ENCODE data around the gene PTCHD1. TPM values are rescaled to one million over a fixed set of nuclear protein-coding genes. Genes with fewer than 3 reads are reported as not detected.

The PTCHD1 gene
- total and polyA plus RNA-seq, 9 of the 15 experiments (the other 6 are each of a cell fraction or from before 2014, with no cell fraction given): not detected

DNA sequence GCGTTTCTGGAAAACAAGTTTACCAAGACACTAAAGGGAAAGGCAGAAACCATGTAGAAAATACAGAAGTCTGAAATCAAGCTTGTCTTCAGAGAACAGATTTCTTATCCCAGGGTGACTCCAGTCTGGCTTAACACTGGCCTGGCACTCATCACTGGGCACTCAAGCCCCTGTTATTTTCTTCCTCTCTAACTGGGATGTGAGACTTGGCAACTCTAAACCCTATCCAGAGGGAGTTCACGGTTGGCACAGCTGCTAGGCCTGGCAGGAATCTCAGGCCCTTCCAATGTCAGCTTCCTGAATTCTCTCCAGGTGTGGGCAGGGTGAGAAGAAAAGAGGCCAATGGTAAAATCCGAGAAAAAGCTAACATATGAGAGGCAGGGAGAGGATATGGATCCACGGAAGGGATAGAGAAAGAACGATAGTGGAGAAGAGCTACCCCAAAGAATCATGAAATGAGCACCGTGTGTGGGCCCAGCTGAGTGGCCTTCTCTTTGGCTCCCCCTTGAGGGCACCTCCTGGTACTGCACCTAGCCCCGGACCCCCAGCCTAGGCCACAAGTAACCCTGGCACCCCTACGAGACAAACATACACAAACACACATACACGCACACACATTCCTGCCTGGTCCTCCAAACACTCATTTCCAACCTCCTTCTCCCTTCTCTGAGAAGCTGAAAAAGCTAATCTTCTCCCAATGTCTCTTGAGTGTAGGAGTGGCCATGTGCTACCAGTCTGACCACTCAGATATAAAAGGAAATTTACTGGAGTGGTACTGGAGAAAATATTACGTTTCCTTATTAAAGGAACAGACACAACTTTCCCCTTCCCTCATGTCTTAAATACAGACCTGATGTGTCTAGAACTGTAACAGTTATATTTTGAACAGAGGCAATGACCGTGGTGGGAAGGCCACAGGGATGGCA is 16.6 kb upstream of the PTCHD1 start:
- peak; percentile 42 for FAIRE-seq
- WGBS (ENCODE audit: insufficient coverage, low coverage, missing lambda C conversion rate): under 1% methylated on average over 10 of the region's 11 CpGs
- POLR2A ChIA-PET: interaction anchor here (0.5 to 0.6 kb wide), 2 partner anchors 384 to 539 kb away, joined by 3 read pairs; no protein-coding TSS in a partner anchor
- ATAC-seq: peak; percentile 93
- intact Hi-C loops (cut with micrococcal nuclease) (loop anchor here (10.0 kb wide), 1 partner anchor 1333 kb away; no protein-coding TSS in a partner anchor), in situ Hi-C loops (cut with MboI) (no loop called here)
- Histone ChIP-seq H3K9me3 (replicated peaks; ENCODE audit: control insufficient read depth, insufficient read depth, low read depth, low read length) (no peaks in the 10 kb centered on the region), H3K9ac (ENCODE audit: insufficient read depth in 1 of 2, low read depth in 2 of 2, low read length in 2 of 2) (no peak overlapping the region), H3K4me3 (no peak overlapping the region), H3K4me1 (replicated peaks in 1 of 2; ENCODE audit: control insufficient read depth in 2 of 2, insufficient read depth in 2 of 2, low read length in 2 of 2) (no peaks in the 10 kb centered on the region), H4K20me1 (replicated peaks; ENCODE audit: control insufficient read depth, insufficient read depth, low read length) (no peaks in the 10 kb centered on the region), H3K36me3 (ENCODE audit: control insufficient read depth, insufficient read depth, low read length) (no peaks in the 10 kb centered on the region), H3K9me1 (ENCODE audit: control insufficient read depth, insufficient read depth, low read length) (no peaks in the 10 kb centered on the region), H3K4me2 (ENCODE audit: insufficient read depth, low read length) (no peak overlapping the region), H3K27me3 (ENCODE audit: control insufficient read depth in 2 of 2, insufficient read depth in 2 of 2, low read length in 2 of 2) (no peaks in the 10 kb centered on the region), H3K27ac (ENCODE audit: extremely low read depth, low read depth, low read length) (no peak overlapping the region), H3K79me2 (ENCODE audit: control insufficient read depth, insufficient read depth, low read length) (no peaks in the 10 kb centered on the region), H2AFZ (ENCODE audit: low read depth, low read length) (no peak overlapping the region)
- CTCF ChIA-PET (ENCODE audit: low intra/inter-chr PET ratio): interaction anchor here (1.0 kb wide), 1 partner anchor 310 kb away, joined by 3 read pairs; no protein-coding TSS in a partner anchor
- no TSS peak for BruUV-seq (replicated peaks)
- DNase-seq (ENCODE audit: extremely low read depth in 1 of 4, low spot score in 3 of 4): peak; percentile 41 to 71 (median 68)
- TF ChIP-seq FIP1L1 (IDR thresholded peaks at IDR 0.05; ENCODE audit: low read depth, low read length, poor library complexity, severe bottlenecking) (no peak), NFE2 (IDR thresholded peaks at IDR 0.05; ENCODE audit: low read depth) (no peak), ELF1 (tag; IDR thresholded peaks at IDR 0.05) (no peak), MEF2D (tag; conservative IDR thresholded peaks at IDR 0.05; ENCODE audit: low read depth) (no peak), RAD21 (CRISPR knock-in tag; conservative IDR thresholded peaks at IDR 0.05 in 1 of 2, IDR thresholded peaks at IDR 0.05 in 1 of 2) (peak in 1 of 2 experiments; percentile 56; a peak in 3 of 4 replicates), SMARCE1 (IDR thresholded peaks at IDR 0.05) (no peak), RAD51 (IDR thresholded peaks at IDR 0.05; ENCODE audit: borderline replicate concordance, low read depth) (no peak)
- TF ChIP-seq, protein P1, sequence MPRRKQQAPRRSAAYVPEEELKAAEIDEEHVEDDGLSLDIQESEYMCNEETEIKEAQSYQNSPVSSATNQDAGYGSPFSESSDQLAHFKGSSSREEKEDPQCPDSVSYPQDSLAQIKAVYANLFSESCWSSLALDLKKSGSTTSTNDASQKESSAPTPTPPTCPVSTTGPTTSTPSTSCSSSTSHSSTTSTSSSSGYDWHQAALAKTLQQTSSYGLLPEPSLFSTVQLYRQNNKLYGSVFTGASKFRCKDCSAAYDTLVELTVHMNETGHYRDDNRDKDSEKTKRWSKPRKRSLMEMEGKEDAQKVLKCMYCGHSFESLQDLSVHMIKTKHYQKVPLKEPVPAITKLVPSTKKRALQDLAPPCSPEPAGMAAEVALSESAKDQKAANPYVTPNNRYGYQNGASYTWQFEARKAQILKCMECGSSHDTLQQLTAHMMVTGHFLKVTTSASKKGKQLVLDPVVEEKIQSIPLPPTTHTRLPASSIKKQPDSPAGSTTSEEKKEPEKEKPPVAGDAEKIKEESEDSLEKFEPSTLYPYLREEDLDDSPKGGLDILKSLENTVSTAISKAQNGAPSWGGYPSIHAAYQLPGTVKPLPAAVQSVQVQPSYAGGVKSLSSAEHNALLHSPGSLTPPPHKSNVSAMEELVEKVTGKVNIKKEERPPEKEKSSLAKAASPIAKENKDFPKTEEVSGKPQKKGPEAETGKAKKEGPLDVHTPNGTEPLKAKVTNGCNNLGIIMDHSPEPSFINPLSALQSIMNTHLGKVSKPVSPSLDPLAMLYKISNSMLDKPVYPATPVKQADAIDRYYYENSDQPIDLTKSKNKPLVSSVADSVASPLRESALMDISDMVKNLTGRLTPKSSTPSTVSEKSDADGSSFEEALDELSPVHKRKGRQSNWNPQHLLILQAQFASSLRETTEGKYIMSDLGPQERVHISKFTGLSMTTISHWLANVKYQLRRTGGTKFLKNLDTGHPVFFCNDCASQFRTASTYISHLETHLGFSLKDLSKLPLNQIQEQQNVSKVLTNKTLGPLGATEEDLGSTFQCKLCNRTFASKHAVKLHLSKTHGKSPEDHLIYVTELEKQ (CRISPR knock-in tag; IDR thresholded peaks at IDR 0.05): no peak

Data from K562 (cell line).